HG03460 (cell line): ENCODE results near the gene VARS1.

Experiments
- ATAC-seq: cut with Tn5 transposase; IDR thresholded peaks from one replicate; pipeline ENCODE4 v1.9.1; 2021; ENCODE audit not compliant: unreplicated experiment

The VARS1 gene

DNA sequence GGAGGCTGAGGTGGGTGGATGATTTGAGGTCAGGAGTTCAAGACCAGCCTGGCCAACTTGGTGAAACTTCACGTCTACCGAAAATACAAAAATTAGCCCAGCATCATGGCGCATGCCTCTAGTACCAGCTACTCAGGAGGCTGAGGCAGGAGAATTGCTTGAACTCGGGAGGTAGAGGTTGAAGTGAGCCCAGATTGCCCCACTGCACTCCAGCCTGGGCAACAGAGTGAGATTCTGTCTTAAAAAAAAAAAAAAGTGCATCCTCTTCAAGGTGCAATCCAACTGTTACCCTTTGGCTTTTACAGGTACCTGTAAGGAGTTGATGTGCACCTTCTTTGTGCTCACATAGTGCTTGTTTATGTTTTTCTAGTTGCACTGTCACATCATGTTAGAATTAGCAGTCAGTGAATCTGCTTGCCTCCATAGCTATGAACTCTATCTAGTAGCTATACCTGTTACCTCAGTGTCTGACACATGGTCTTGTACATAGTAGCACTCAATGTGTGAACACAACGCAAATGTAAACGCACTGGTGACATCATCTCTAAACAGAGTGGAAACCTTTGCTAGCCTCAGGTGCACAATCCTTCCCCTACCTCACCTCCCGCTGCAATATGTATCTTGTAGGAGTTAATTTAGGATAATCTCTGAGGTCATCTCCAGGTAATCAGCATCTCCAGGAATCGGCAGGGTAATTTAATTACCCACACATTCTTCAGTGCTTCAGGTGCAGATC lies 46.1 kb downstream of the VARS1 start:
- no peak for ATAC-seq
